DLD1 (cell line): ENCODE results near the gene PRAMEF6.
"Not testable (repeated sequence)": the region's sequence is repeated elsewhere in the genome, so short reads cannot be mapped to it uniquely, and the experiment has no call there.

Experiments
- in situ Hi-C: cut with HindIII; loops from 2 replicates; pipeline ENCODE4 v1.10.0; 2017; ENCODE audit warnings: low sequenced_read_pairs

The PRAMEF6 gene

GRCh38 chr1:12947480-12947879, at the start of gene PRAMEF6:
TSS of gene PRAMEF6 (minus strand) at chr1:12947580. CDS start at chr1:12942518, 5,062 bp downstream.
- in situ Hi-C loops: not testable (repeated sequence)

DNA sequence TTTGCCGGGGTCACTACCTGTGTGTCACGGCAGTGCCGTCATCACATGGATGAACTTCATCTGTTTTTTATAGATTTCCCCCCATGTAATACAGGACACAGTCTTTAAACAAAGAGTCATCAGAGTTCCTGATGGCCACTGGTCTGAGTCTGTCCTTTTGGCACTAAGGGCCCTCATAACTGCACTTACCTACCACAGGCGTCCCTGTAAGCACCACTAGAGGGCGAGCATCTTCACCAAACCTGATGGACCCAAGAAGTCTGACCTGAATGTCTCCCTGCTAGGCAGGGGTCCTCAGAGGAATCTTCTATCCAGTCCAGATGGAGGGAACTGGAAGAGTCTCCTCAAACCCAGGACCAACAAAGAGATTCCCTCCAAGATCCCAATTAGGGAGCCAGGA, 23.0 kb downstream of the PRAMEF6 start:
- in situ Hi-C loops: not testable (repeated sequence)

GRCh38 chr1:12921749-12922148, 25.6 kb downstream of the PRAMEF6 start:
- in situ Hi-C loops: not testable (repeated sequence)

- in situ Hi-C loops: not testable (repeated sequence)
These were observed 31.1 kb downstream of the PRAMEF6 start, which contains the start of gene PRAMEF7 for GRCh38 chr1:12916310-12916709. TSS of gene PRAMEF7 (plus strand) at chr1:12916610. CDS start at chr1:12917693, 1,083 bp downstream.

DNA sequence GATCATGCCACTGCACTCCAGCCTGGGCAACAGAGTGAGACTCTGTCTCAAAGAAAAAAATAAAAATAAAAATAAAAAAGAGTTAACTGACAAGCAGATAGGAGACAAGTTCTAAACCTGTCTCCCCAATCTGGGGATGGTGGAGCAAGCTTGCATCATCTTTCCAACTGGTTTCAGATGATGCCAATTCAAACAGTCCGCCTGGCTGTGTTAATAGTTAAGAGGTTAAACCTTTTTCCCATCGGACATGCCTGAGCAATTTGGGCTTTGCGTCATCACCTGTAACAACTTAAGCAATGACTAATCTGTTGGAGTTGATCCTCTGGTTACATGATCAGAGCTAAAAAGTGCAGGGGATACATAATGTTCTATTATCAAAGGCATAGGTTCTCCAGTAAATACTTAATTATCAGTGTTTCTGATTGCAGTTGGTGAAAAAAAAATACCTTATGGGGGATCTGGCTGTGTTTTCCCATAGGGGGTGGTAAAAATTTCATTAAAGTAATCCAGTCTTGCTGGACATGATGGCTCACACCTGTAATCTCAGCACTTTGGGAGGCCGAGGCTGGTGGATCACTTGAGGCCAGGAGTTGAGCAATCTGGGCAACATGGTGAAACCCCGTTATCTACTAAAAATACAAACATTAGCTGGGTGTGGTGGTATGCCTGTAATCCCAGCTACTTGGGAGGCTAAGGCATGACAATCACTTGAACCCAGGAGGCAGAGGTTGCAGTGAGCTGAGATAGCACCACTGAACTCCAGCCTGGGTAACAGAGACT, 43.4 kb downstream of the PRAMEF6 start:
- in situ Hi-C loops: not testable (repeated sequence)

- in situ Hi-C loops: not testable (repeated sequence)
These were observed 48.2 kb downstream of the PRAMEF6 start for GRCh38 chr1:12899186-12899585.

GRCh38 chr1:12898170-12898569, 49.2 kb downstream of the PRAMEF6 start, which contains the start of gene PRAMEF10:
TSS of gene PRAMEF10 (minus strand) at chr1:12898270. CDS start at chr1:12895847, 2,423 bp downstream.
- in situ Hi-C loops: not testable (repeated sequence)
